ENCODE results near the gene CUL4A. TPM values are rescaled to one million over a fixed set of nuclear protein-coding genes. Genes with fewer than 3 reads are reported as not detected.

CUL4A gene
- polyA plus RNA-seq, 1 of the 3 experiments (the other 2 are of a cell fraction): 51.2 TPM

DNA sequence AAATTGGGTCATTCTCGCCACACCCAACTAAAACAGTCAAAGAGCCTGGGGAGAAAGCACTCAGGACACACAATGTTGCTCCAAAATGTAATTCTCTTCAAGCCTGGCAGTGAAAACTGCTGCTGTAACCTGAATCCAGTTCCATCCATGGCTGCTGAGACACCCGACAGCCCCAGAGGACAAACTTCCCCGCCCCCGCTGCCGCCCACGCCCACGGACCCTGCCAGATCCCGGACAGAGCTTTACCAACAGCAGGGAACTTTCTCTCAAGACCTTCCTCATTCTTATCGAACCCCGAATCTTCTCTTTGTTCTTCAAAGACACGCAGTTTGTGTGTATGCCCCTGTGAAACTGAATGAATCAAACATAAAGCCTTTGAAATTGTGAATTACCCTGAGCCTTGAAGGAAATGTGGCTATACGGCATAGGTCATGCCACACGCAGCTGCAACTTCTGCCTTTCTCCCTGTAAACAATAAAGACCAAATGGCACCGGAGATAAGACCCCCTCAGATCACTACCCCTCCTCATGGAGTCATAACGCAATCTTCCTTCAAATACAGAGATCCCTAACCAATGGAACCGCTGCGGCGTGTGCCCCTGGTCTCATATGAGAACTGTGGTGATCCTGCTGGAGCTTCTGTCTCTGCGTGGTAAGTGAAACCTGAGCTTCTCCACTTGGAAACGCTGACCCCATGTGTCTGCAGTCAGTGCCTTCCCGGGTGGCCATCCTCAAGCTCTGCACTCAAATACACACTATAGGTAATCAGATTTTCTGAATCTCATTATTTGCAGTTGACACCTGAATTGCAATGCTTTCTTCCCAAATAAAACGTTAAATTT is 82.8 kb downstream of the CUL4A start:
- H3K4me2 ChIP-seq: peak overlapping the region; percentile 80
- no peak overlapping the region for H3K27ac ChIP-seq (ENCODE audit: low read depth in 2 of 2, low read length in 1 of 2)
- peak; percentile 42 for DNase-seq
- H3K9ac ChIP-seq: peak overlapping the region; percentile 49; the same call in 1 of the 2 replicates
- no peaks in the 10 kb centered on the region for H3K36me3 ChIP-seq (replicated peaks in 1 of 2; ENCODE audit: control insufficient read depth in 1 of 2, insufficient read depth in 2 of 2, low read length in 1 of 2)
- peaks cover 8% of the 10 kb centered on the region for H3K79me2 ChIP-seq (ENCODE audit: insufficient read depth)
- no peaks in the 10 kb centered on the region for H3K9me3 ChIP-seq
- WGBS (ENCODE audit: low lambda C conversion rate): 3% methylated on average over 21 of the region's 22 CpGs
- H3K4me1 ChIP-seq (ENCODE audit: control insufficient read depth in 1 of 2, insufficient read depth in 2 of 2, low read depth in 1 of 2, low read length in 1 of 2): peaks cover 0 to 5% of the 10 kb centered on the region in 2 experiments; a peak in 1 of 4 replicates
- peak overlapping the region; percentile 47 to 64 for H3K4me3 ChIP-seq (ENCODE audit: low read depth in 2 of 2, low read length in 1 of 2)
- CTCF ChIA-PET: interaction anchor here (0.9 kb wide), 2 partner anchors 18 to 102 kb away, joined by 3 to 5 read pairs; no protein-coding TSS in a partner anchor
- H3F3A ChIP-seq (replicated peaks; ENCODE audit: insufficient read depth): peaks cover 10% of the 10 kb centered on the region
- H3K9me2 ChIP-seq: no peaks in the 10 kb centered on the region
- TF ChIP-seq, protein P1, sequence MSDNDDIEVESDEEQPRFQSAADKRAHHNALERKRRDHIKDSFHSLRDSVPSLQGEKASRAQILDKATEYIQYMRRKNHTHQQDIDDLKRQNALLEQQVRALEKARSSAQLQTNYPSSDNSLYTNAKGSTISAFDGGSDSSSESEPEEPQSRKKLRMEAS (IDR thresholded peaks at IDR 0.05; ENCODE audit: low read depth): peak; percentile 9; the same call in 1 of the 2 replicates
- TF ChIP-seq RAD21 (IDR thresholded peaks at IDR 0.05; ENCODE audit: low read length) (peak; percentile 24; the same call in 1 of the 2 replicates), CHD2 (IDR thresholded peaks at IDR 0.05; ENCODE audit: low read length, partially characterized antibody) (peak; percentile 8), POLR2AphosphoS5 (IDR thresholded peaks at IDR 0.05; ENCODE audit: low read depth, low read length) (peak; percentile 18; the same call in 1 of the 2 replicates), NFIC (IDR thresholded peaks at IDR 0.05; ENCODE audit: borderline replicate concordance) (no peak)
- peaks cover 29% of the 10 kb centered on the region; the same call in 1 of the 2 replicates for H3K27me3 ChIP-seq (ENCODE audit: insufficient read depth)
- peak overlapping the region; percentile 89 for H2AFZ ChIP-seq (ENCODE audit: low read depth)
- H4K20me1 ChIP-seq (ENCODE audit: insufficient read depth): no peaks in the 10 kb centered on the region
- POLR2A ChIA-PET: no interaction called here

- Histone ChIP-seq H3K79me2 (ENCODE audit: insufficient read depth) (peaks cover 23% of the 10 kb centered on the region), H3K36me3 (replicated peaks in 1 of 2; ENCODE audit: control insufficient read depth in 1 of 2, insufficient read depth in 2 of 2, low read length in 1 of 2) (no peaks in the 10 kb centered on the region), H3K4me2 (no peak overlapping the region), H3K9ac (no peak overlapping the region), H3K27ac (ENCODE audit: low read depth in 2 of 2, low read length in 1 of 2) (no peak overlapping the region), H3K9me3 (no peaks in the 10 kb centered on the region), H4K20me1 (ENCODE audit: insufficient read depth) (peaks cover 9% of the 10 kb centered on the region; the same call in 1 of the 2 replicates), H3K27me3 (ENCODE audit: insufficient read depth) (peaks cover 25% of the 10 kb centered on the region; the same call in 1 of the 2 replicates), H3F3A (replicated peaks; ENCODE audit: insufficient read depth) (peaks cover 13% of the 10 kb centered on the region), H3K9me2 (no peaks in the 10 kb centered on the region), H3K4me3 (ENCODE audit: low read depth in 2 of 2, low read length in 1 of 2) (no peak overlapping the region), H2AFZ (ENCODE audit: low read depth) (no peak overlapping the region), H3K4me1 (ENCODE audit: control insufficient read depth in 1 of 2, insufficient read depth in 2 of 2, low read depth in 1 of 2, low read length in 1 of 2) (peaks cover 0 to 13% of the 10 kb centered on the region in 2 experiments; a peak in 1 of 4 replicates)
- no peak for DNase-seq
- WGBS (ENCODE audit: low lambda C conversion rate): 77% methylated on average over 9 of the region's 9 CpGs
- ChIA-PET POLR2A (no interaction called here), CTCF (no interaction called here)
- TF ChIP-seq RFX5 (IDR thresholded peaks at IDR 0.05; ENCODE audit: low read length): no peak
- no peak for TF ChIP-seq MXI1 (IDR thresholded peaks at IDR 0.05; ENCODE audit: low read depth, low read length)
- TF ChIP-seq RCOR1 (IDR thresholded peaks at IDR 0.05; ENCODE audit: low read length): no peak
- TF ChIP-seq FOXJ3 (CRISPR knock-in tag; IDR thresholded peaks at IDR 0.05): no peak
- TF ChIP-seq FOXM1 (IDR thresholded peaks at IDR 0.05; ENCODE audit: low read depth): no peak
- TF ChIP-seq USF1 (IDR thresholded peaks at IDR 0.05; ENCODE audit: borderline replicate concordance, low read depth): no peak
- TF ChIP-seq YY1 (IDR thresholded peaks at IDR 0.05; ENCODE audit: low read depth): no peak
- TF ChIP-seq ZBTB33 (IDR thresholded peaks at IDR 0.05; ENCODE audit: borderline replicate concordance, low read depth): no peak
- TF ChIP-seq, protein P2, sequence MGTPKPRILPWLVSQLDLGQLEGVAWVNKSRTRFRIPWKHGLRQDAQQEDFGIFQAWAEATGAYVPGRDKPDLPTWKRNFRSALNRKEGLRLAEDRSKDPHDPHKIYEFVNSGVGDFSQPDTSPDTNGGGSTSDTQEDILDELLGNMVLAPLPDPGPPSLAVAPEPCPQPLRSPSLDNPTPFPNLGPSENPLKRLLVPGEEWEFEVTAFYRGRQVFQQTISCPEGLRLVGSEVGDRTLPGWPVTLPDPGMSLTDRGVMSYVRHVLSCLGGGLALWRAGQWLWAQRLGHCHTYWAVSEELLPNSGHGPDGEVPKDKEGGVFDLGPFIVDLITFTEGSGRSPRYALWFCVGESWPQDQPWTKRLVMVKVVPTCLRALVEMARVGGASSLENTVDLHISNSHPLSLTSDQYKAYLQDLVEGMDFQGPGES (IDR thresholded peaks at IDR 0.05; ENCODE audit: low read depth, low read length): no peak
- no peak for TF ChIP-seq JUND (IDR thresholded peaks at IDR 0.05)
- TF ChIP-seq REST (IDR thresholded peaks at IDR 0.05; ENCODE audit: low read depth, low read length): no peak
- no peak for TF ChIP-seq CHD2 (IDR thresholded peaks at IDR 0.05; ENCODE audit: low read length, partially characterized antibody)
- no peak for TF ChIP-seq FOSL2 (IDR thresholded peaks at IDR 0.05; ENCODE audit: borderline replicate concordance, low read depth)
These were observed 84.3 kb downstream of the CUL4A start for GRCh38 chr13:113293686-113294085.
